ENCODE data around the gene SYT17. TPM values are rescaled to one million over a fixed set of nuclear protein-coding genes. Genes with fewer than 3 reads are reported as not detected.
A peak's percentile ranks its signal among the peaks of the same experiment; 100 is the strongest.

SYT17 gene
- total RNA-seq, 2 experiments from 2014 or later, result not detected

GRCh38 chr16:19264123-19264673, 96.2 kb downstream of the SYT17 start:
- no peak for DNase-seq
- Mint-ChIP-seq H3K27me3 (ENCODE audit: low read depth) (peaks cover 2% of the 10 kb centered on the region), H3K4me1 (ENCODE audit: low read depth) (no peaks in the 10 kb centered on the region), H3K27ac (no peak overlapping the region), H3K9me3 (peaks cover 15% of the 10 kb centered on the region), H3K36me3 (ENCODE audit: low read depth) (no peaks in the 10 kb centered on the region), H3K4me3 (no peak overlapping the region)
- CTCF ChIA-PET, result no interaction called here
- intact Hi-C loops (cut with micrococcal nuclease), result no loop called here

GRCh38 chr16:19265380-19265930, 97.4 kb downstream of the SYT17 start:
- Mint-ChIP-seq H3K4me1 (ENCODE audit: low read depth) (no peaks in the 10 kb centered on the region), H3K27ac (no peak overlapping the region), H3K9me3 (peaks cover 16% of the 10 kb centered on the region), H3K4me3 (no peak overlapping the region), H3K36me3 (ENCODE audit: low read depth) (no peaks in the 10 kb centered on the region), H3K27me3 (ENCODE audit: low read depth) (no peaks in the 10 kb centered on the region)
- intact Hi-C loops (cut with micrococcal nuclease), result no loop called here
- no peak for DNase-seq
- CTCF ChIA-PET, result interaction anchor here (0.7 kb wide), 1 partner anchor 42 kb away, joined by 3 read pairs; no protein-coding TSS in a partner anchor

- intact Hi-C loops (cut with micrococcal nuclease), result no loop called here
- peaks cover 16% of the 10 kb centered on the region for H3K9me3 Mint-ChIP-seq
- CTCF ChIA-PET, result interaction anchor here (0.6 to 0.7 kb wide), 2 partner anchors 84 to 243 kb away, joined by 4 read pairs; no protein-coding TSS in a partner anchor
- H3K4me3 Mint-ChIP-seq, result no peak overlapping the region
- no peaks in the 10 kb centered on the region for H3K36me3 Mint-ChIP-seq (ENCODE audit: low read depth)
- H3K4me1 Mint-ChIP-seq (ENCODE audit: low read depth), result no peaks in the 10 kb centered on the region
- no peak overlapping the region for H3K27ac Mint-ChIP-seq
- no peak for DNase-seq
- no peaks in the 10 kb centered on the region for H3K27me3 Mint-ChIP-seq (ENCODE audit: low read depth)
Measured at GRCh38 chr16:19266774-19267173, 98.7 kb downstream of the SYT17 start.

GRCh38 chr16:19269098-19269497, 101.1 kb downstream of the SYT17 start:
- no peak for DNase-seq
- Mint-ChIP-seq H3K4me1 (ENCODE audit: low read depth) (no peaks in the 10 kb centered on the region), H3K36me3 (ENCODE audit: low read depth) (no peaks in the 10 kb centered on the region), H3K27me3 (ENCODE audit: low read depth) (no peaks in the 10 kb centered on the region), H3K9me3 (peaks cover 16% of the 10 kb centered on the region), H3K4me3 (no peak overlapping the region), H3K27ac (no peak overlapping the region)
- intact Hi-C loops (cut with micrococcal nuclease), result no loop called here
- CTCF ChIA-PET, result no interaction called here

DNA sequence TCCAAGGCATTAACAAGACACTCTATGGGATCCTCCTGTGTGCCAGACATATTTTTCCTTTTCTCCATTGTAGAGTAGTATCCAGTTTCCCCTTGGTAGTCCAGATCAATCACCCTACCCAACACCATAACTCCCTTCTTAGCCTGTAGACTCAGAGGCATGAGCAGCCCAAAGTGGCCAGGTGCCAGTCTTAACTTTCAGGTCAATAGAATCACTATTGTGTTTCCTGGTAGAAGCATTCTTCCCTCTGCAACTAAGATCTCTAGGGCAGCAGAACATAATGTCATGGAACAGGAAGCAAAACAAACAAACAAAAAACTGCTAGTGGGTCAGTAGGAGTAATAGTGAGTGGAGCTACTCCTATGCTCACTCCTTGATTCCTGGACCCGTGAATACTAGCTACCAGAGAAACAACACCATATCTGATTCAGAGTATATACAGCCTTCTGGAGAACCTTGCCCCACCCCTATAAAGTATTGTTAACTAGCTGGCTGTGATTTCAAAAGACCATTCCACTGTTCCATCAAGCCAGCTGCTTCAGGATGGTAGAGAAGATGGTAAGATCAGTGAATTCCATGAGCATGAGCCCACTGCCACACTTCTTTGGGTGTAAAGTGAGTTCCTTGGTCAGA, 106.2 kb downstream of the SYT17 start:
- H3K27me3 Mint-ChIP-seq (ENCODE audit: low read depth), result no peaks in the 10 kb centered on the region
- H3K4me3 Mint-ChIP-seq, result no peak overlapping the region
- no peak for DNase-seq
- CTCF ChIA-PET, result no interaction called here
- no peak overlapping the region for H3K27ac Mint-ChIP-seq
- H3K9me3 Mint-ChIP-seq, result peaks cover under 1% of the 10 kb centered on the region
- H3K4me1 Mint-ChIP-seq (ENCODE audit: low read depth), result no peaks in the 10 kb centered on the region
- intact Hi-C loops (cut with micrococcal nuclease), result no loop called here
- no peaks in the 10 kb centered on the region for H3K36me3 Mint-ChIP-seq (ENCODE audit: low read depth)

GRCh38 chr16:19278403-19278802, 110.4 kb downstream of the SYT17 start:
- no peaks in the 10 kb centered on the region for H3K9me3 Mint-ChIP-seq
- no peak overlapping the region for H3K27ac Mint-ChIP-seq

DNA sequence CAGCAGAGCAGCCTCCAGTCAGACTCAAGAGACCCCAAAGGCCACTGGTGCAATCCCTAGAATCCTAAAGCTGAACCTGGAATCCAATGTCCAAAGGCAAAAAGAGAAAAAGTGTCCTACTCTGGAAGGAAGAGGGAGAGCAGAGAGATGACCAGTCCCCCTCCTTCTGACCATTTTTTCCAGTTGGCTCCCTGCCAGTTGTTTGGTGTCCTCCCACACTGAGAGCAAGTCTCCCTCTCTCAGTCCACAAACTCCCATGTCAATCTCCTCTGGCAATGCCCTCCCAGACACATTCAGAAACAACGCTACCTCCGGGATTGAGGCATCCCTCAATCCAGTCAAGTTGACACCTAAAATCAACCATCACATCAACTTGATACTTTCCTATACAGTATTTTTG, 113.2 kb downstream of the SYT17 start:
- Mint-ChIP-seq H3K36me3 (ENCODE audit: low read depth) (no peaks in the 10 kb centered on the region), H3K4me1 (ENCODE audit: low read depth) (peaks cover 3% of the 10 kb centered on the region), H3K4me3 (no peak overlapping the region), H3K9me3 (no peaks in the 10 kb centered on the region), H3K27ac (no peak overlapping the region), H3K27me3 (ENCODE audit: low read depth) (no peaks in the 10 kb centered on the region)
- intact Hi-C loops (cut with micrococcal nuclease), result no loop called here
- CTCF ChIA-PET, result no interaction called here
- no peak for DNase-seq

More at GRCh38 chr16:19278403-19278802, 110.4 kb downstream of the SYT17 start:
- H3K36me3 Mint-ChIP-seq (ENCODE audit: low read depth), result no peaks in the 10 kb centered on the region
- no peaks in the 10 kb centered on the region for H3K4me1 Mint-ChIP-seq (ENCODE audit: low read depth)
- H3K4me3 Mint-ChIP-seq, result no peak overlapping the region
- intact Hi-C loops (cut with micrococcal nuclease), result no loop called here
- H3K27me3 Mint-ChIP-seq (ENCODE audit: low read depth), result no peaks in the 10 kb centered on the region
- no peak for DNase-seq
- CTCF ChIA-PET, result interaction anchor here (0.6 kb wide), 1 partner anchor 297 kb away, joined by 5 read pairs; no protein-coding TSS in a partner anchor

- no peak overlapping the region for H3K27ac Mint-ChIP-seq
- H3K4me3 Mint-ChIP-seq, result no peak overlapping the region
- no peaks in the 10 kb centered on the region for H3K27me3 Mint-ChIP-seq (ENCODE audit: low read depth)
- H3K4me1 Mint-ChIP-seq (ENCODE audit: low read depth), result peaks cover 3% of the 10 kb centered on the region
- intact Hi-C loops (cut with micrococcal nuclease), result no loop called here
- CTCF ChIA-PET, result interaction anchor here (0.6 kb wide), 1 partner anchor 38 kb away, joined by 4 read pairs; no protein-coding TSS in a partner anchor
- DNase-seq, result no peak
- H3K36me3 Mint-ChIP-seq (ENCODE audit: low read depth), result no peaks in the 10 kb centered on the region
- H3K9me3 Mint-ChIP-seq, result no peaks in the 10 kb centered on the region
Measured at GRCh38 chr16:19282101-19282500, 114.1 kb downstream of the SYT17 start.

GRCh38 chr16:19283637-19284036, 115.6 kb downstream of the SYT17 start:
- Mint-ChIP-seq H3K27ac (no peak overlapping the region), H3K27me3 (ENCODE audit: low read depth) (no peaks in the 10 kb centered on the region), H3K4me1 (ENCODE audit: low read depth) (peaks cover 3% of the 10 kb centered on the region), H3K4me3 (no peak overlapping the region), H3K9me3 (no peaks in the 10 kb centered on the region), H3K36me3 (ENCODE audit: low read depth) (no peaks in the 10 kb centered on the region)
- intact Hi-C loops (cut with micrococcal nuclease), result no loop called here
- DNase-seq, result no peak
- CTCF ChIA-PET, result no interaction called here

DNA sequence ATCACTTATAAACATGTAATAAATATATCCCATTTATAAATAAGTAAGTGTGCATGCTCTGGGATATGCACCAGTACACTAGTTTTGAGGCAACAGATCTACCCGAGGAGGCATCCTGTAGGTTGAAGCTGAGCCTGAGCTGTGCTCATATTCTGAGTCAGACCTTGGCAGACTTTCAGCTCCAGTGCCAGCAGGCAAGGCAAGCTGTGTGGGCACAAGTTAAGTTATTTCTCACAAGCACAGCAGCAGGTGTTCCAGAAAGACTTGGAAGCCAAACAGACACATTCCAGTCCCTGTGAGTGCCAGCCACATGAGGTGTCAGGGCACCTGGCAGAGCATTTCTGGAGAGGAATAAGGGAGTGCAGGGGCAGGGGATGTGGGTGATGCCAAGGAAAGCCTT, 116.2 kb downstream of the SYT17 start:
- no peak overlapping the region for H3K27ac Mint-ChIP-seq
- intact Hi-C loops (cut with micrococcal nuclease), result no loop called here
- CTCF ChIA-PET, result no interaction called here
- H3K4me1 Mint-ChIP-seq (ENCODE audit: low read depth), result peaks cover 3% of the 10 kb centered on the region
- no peaks in the 10 kb centered on the region for H3K9me3 Mint-ChIP-seq
- H3K27me3 Mint-ChIP-seq (ENCODE audit: low read depth), result no peaks in the 10 kb centered on the region
- H3K36me3 Mint-ChIP-seq (ENCODE audit: low read depth), result no peaks in the 10 kb centered on the region
- peak; percentile 12 for DNase-seq
- no peak overlapping the region for H3K4me3 Mint-ChIP-seq

- H3K27me3 Mint-ChIP-seq (ENCODE audit: low read depth), result peaks cover 3% of the 10 kb centered on the region
- H3K36me3 Mint-ChIP-seq (ENCODE audit: low read depth), result no peaks in the 10 kb centered on the region
- no peak within 1 kb of the TSS for H3K4me3 Mint-ChIP-seq
- CTCF ChIA-PET, result interaction anchor here (0.6 to 0.7 kb wide), 3 partner anchors 80 to 218 kb away, joined by 3 read pairs; no protein-coding TSS in a partner anchor
- no peak within 1 kb of the TSS for H3K27ac Mint-ChIP-seq
- intact Hi-C loops (cut with micrococcal nuclease), result no loop called here
- DNase-seq, result no peak
- H3K9me3 Mint-ChIP-seq, result no peaks in the 10 kb centered on the region
- H3K4me1 Mint-ChIP-seq (ENCODE audit: low read depth), result peaks cover 3% of the 10 kb centered on the region
Measured at GRCh38 chr16:19285431-19285830, 117.4 kb downstream of the SYT17 start, which contains the start of gene CLEC19A. Gene CLEC19A (plus strand): TSS chr16:19285731. CDS start chr16:19285852, 121 bp downstream.

- Mint-ChIP-seq H3K4me1 (ENCODE audit: low read depth) (peaks cover 4% of the 10 kb centered on the region), H3K4me3 (no peak overlapping the region), H3K27me3 (ENCODE audit: low read depth) (peaks cover 6% of the 10 kb centered on the region), H3K36me3 (ENCODE audit: low read depth) (no peaks in the 10 kb centered on the region), H3K9me3 (no peaks in the 10 kb centered on the region), H3K27ac (no peak overlapping the region)
- CTCF ChIA-PET, result no interaction called here
- DNase-seq, result no peak
- intact Hi-C loops (cut with micrococcal nuclease), result no loop called here
Measured at GRCh38 chr16:19286827-19287226, 118.8 kb downstream of the SYT17 start.

GRCh38 chr16:19287241-19287640, 119.2 kb downstream of the SYT17 start:
- DNase-seq, result no peak
- Mint-ChIP-seq H3K27ac (no peak overlapping the region), H3K4me3 (no peak overlapping the region), H3K9me3 (no peaks in the 10 kb centered on the region), H3K27me3 (ENCODE audit: low read depth) (peaks cover 6% of the 10 kb centered on the region), H3K4me1 (ENCODE audit: low read depth) (peaks cover 4% of the 10 kb centered on the region), H3K36me3 (ENCODE audit: low read depth) (no peaks in the 10 kb centered on the region)
- CTCF ChIA-PET, result no interaction called here
- intact Hi-C loops (cut with micrococcal nuclease), result no loop called here
